Measurements from ENCODE around the gene SCFD2. TPM values are rescaled to one million over a fixed set of nuclear protein-coding genes. Genes with fewer than 3 reads are reported as not detected.

SCFD2 gene
- total and polyA plus RNA-seq, 2 donors: 5.0 to 12.1 TPM

GRCh38 chr4:52959541-52959940, 406.3 kb downstream of the SCFD2 start:
- Histone ChIP-seq H3K4me3 (ENCODE audit: low read length in 2 of 2) (no peak overlapping the region), H3K27me3 (ENCODE audit: control insufficient read depth in 2 of 2, insufficient read depth in 1 of 2, low read length in 1 of 2) (no peaks in the 10 kb centered on the region), H3K36me3 (ENCODE audit: control insufficient read depth in 2 of 2, insufficient read depth in 2 of 2, low read length in 1 of 2) (no peaks in the 10 kb centered on the region), H3K27ac (ENCODE audit: low read depth in 1 of 2, low read length in 1 of 2) (no peak overlapping the region), H3K9me3 (ENCODE audit: control insufficient read depth in 2 of 2, insufficient read depth in 1 of 2, low read length in 1 of 2) (no peaks in the 10 kb centered on the region), H3K4me1 (ENCODE audit: control insufficient read depth in 2 of 2, insufficient read depth in 2 of 2, low read length in 2 of 2) (peaks cover 21 to 34% of the 10 kb centered on the region in 2 donors)
- over 99% methylated on average over 3 of the region's 3 CpGs for WGBS
- no peak for DNase-seq (ENCODE audit: low read depth in 6 of 9, low spot score in 9 of 9)

- H3K9me3 ChIP-seq (ENCODE audit: control insufficient read depth in 2 of 2, insufficient read depth in 1 of 2, low read length in 1 of 2): no peaks in the 10 kb centered on the region
- H3K27ac ChIP-seq (ENCODE audit: low read depth in 1 of 2, low read length in 1 of 2): peak overlapping the region in 1 of 2 donors; percentile 80
- no peaks in the 10 kb centered on the region for H3K36me3 ChIP-seq (ENCODE audit: control insufficient read depth in 2 of 2, insufficient read depth in 2 of 2, low read length in 1 of 2)
- no peak overlapping the region for H3K4me3 ChIP-seq (ENCODE audit: low read length in 2 of 2)
- 92% methylated on average over 12 of the region's 12 CpGs for WGBS
- no peaks in the 10 kb centered on the region for H3K27me3 ChIP-seq (ENCODE audit: control insufficient read depth in 2 of 2, insufficient read depth in 1 of 2, low read length in 1 of 2)
- no peak for DNase-seq (ENCODE audit: low read depth in 6 of 9, low spot score in 9 of 9)
- peaks cover 21 to 34% of the 10 kb centered on the region in 2 donors for H3K4me1 ChIP-seq (ENCODE audit: control insufficient read depth in 2 of 2, insufficient read depth in 2 of 2, low read length in 2 of 2)
These were observed 407.8 kb downstream of the SCFD2 start for GRCh38 chr4:52957835-52958631.

- Histone ChIP-seq H3K36me3 (ENCODE audit: control insufficient read depth in 2 of 2, insufficient read depth in 2 of 2, low read length in 1 of 2) (no peaks in the 10 kb centered on the region), H3K4me1 (ENCODE audit: control insufficient read depth in 2 of 2, insufficient read depth in 2 of 2, low read length in 2 of 2) (peaks cover 21 to 31% of the 10 kb centered on the region in 2 donors), H3K9me3 (ENCODE audit: control insufficient read depth in 2 of 2, insufficient read depth in 1 of 2, low read length in 1 of 2) (no peaks in the 10 kb centered on the region), H3K4me3 (ENCODE audit: low read length in 2 of 2) (no peak overlapping the region), H3K27me3 (ENCODE audit: control insufficient read depth in 2 of 2, insufficient read depth in 1 of 2, low read length in 1 of 2) (no peaks in the 10 kb centered on the region), H3K27ac (ENCODE audit: low read depth in 1 of 2, low read length in 1 of 2) (peak overlapping the region in 1 of 2 donors; percentile 85)
- peak in 7 of 9 donors; percentile 38 to 80 (median 56) for DNase-seq (ENCODE audit: low read depth in 6 of 9, low spot score in 9 of 9)
- WGBS: 47% methylated on average over 9 of the region's 9 CpGs
These were observed 408.6 kb downstream of the SCFD2 start for GRCh38 chr4:52957220-52957686.

GRCh38 chr4:52956691-52957090, 409.2 kb downstream of the SCFD2 start:
- H3K4me1 ChIP-seq (ENCODE audit: control insufficient read depth in 2 of 2, insufficient read depth in 2 of 2, low read length in 2 of 2): peaks cover 17 to 25% of the 10 kb centered on the region in 2 donors
- no peak for DNase-seq (ENCODE audit: low read depth in 6 of 9, low spot score in 9 of 9)
- 84% methylated on average over 2 of the region's 2 CpGs for WGBS
- H3K9me3 ChIP-seq (ENCODE audit: control insufficient read depth in 2 of 2, insufficient read depth in 1 of 2, low read length in 1 of 2): no peaks in the 10 kb centered on the region
- peak overlapping the region; percentile 62 to 85 for H3K27ac ChIP-seq (ENCODE audit: low read depth in 1 of 2, low read length in 1 of 2)
- no peaks in the 10 kb centered on the region for H3K36me3 ChIP-seq (ENCODE audit: control insufficient read depth in 2 of 2, insufficient read depth in 2 of 2, low read length in 1 of 2)
- H3K4me3 ChIP-seq (ENCODE audit: low read length in 2 of 2): no peak overlapping the region
- H3K27me3 ChIP-seq (ENCODE audit: control insufficient read depth in 2 of 2, insufficient read depth in 1 of 2, low read length in 1 of 2): no peaks in the 10 kb centered on the region

- WGBS: 94% methylated on average over 6 of the region's 6 CpGs
- DNase-seq (ENCODE audit: low read depth in 6 of 9, low spot score in 9 of 9): no peak
- Histone ChIP-seq H3K4me1 (ENCODE audit: control insufficient read depth in 2 of 2, insufficient read depth in 2 of 2, low read length in 2 of 2) (peaks cover 16 to 25% of the 10 kb centered on the region in 2 donors), H3K4me3 (ENCODE audit: low read length in 2 of 2) (no peak overlapping the region), H3K36me3 (ENCODE audit: control insufficient read depth in 2 of 2, insufficient read depth in 2 of 2, low read length in 1 of 2) (no peaks in the 10 kb centered on the region), H3K27me3 (ENCODE audit: control insufficient read depth in 2 of 2, insufficient read depth in 1 of 2, low read length in 1 of 2) (no peaks in the 10 kb centered on the region), H3K9me3 (ENCODE audit: control insufficient read depth in 2 of 2, insufficient read depth in 1 of 2, low read length in 1 of 2) (no peaks in the 10 kb centered on the region), H3K27ac (ENCODE audit: low read depth in 1 of 2, low read length in 1 of 2) (no peak overlapping the region)
These were observed 411.2 kb downstream of the SCFD2 start for GRCh38 chr4:52954560-52955170.

- H3K9me3 ChIP-seq (ENCODE audit: control insufficient read depth in 2 of 2, insufficient read depth in 1 of 2, low read length in 1 of 2): no peaks in the 10 kb centered on the region
- H3K4me1 ChIP-seq (ENCODE audit: control insufficient read depth in 2 of 2, insufficient read depth in 2 of 2, low read length in 2 of 2): peaks cover 14 to 18% of the 10 kb centered on the region in 2 donors
- DNase-seq (ENCODE audit: low read depth in 6 of 9, low spot score in 9 of 9): no peak
- H3K36me3 ChIP-seq (ENCODE audit: control insufficient read depth in 2 of 2, insufficient read depth in 2 of 2, low read length in 1 of 2): no peaks in the 10 kb centered on the region
- H3K27me3 ChIP-seq (ENCODE audit: control insufficient read depth in 2 of 2, insufficient read depth in 1 of 2, low read length in 1 of 2): no peaks in the 10 kb centered on the region
- H3K4me3 ChIP-seq (ENCODE audit: low read length in 2 of 2): no peak overlapping the region
- H3K27ac ChIP-seq (ENCODE audit: low read depth in 1 of 2, low read length in 1 of 2): no peak overlapping the region
These were observed 413.3 kb downstream of the SCFD2 start for GRCh38 chr4:52952540-52952939.

GRCh38 chr4:52951016-52951415, 414.8 kb downstream of the SCFD2 start:
- DNase-seq (ENCODE audit: low read depth in 6 of 9, low spot score in 9 of 9): no peak
- Histone ChIP-seq H3K4me1 (ENCODE audit: control insufficient read depth in 2 of 2, insufficient read depth in 2 of 2, low read length in 2 of 2) (peaks cover 0 to 3% of the 10 kb centered on the region in 2 donors), H3K27me3 (ENCODE audit: control insufficient read depth in 2 of 2, insufficient read depth in 1 of 2, low read length in 1 of 2) (no peaks in the 10 kb centered on the region), H3K27ac (ENCODE audit: low read depth in 1 of 2, low read length in 1 of 2) (no peak overlapping the region), H3K9me3 (ENCODE audit: control insufficient read depth in 2 of 2, insufficient read depth in 1 of 2, low read length in 1 of 2) (no peaks in the 10 kb centered on the region), H3K36me3 (ENCODE audit: control insufficient read depth in 2 of 2, insufficient read depth in 2 of 2, low read length in 1 of 2) (no peaks in the 10 kb centered on the region), H3K4me3 (ENCODE audit: low read length in 2 of 2) (no peak overlapping the region)
- WGBS: 97% methylated on average over 3 of the region's 3 CpGs

- 97% methylated on average over 3 of the region's 3 CpGs for WGBS
- Histone ChIP-seq H3K9me3 (ENCODE audit: control insufficient read depth in 2 of 2, insufficient read depth in 1 of 2, low read length in 1 of 2) (no peaks in the 10 kb centered on the region), H3K27me3 (ENCODE audit: control insufficient read depth in 2 of 2, insufficient read depth in 1 of 2, low read length in 1 of 2) (no peaks in the 10 kb centered on the region), H3K4me1 (ENCODE audit: control insufficient read depth in 2 of 2, insufficient read depth in 2 of 2, low read length in 2 of 2) (no peaks in the 10 kb centered on the region), H3K4me3 (ENCODE audit: low read length in 2 of 2) (no peak overlapping the region), H3K27ac (ENCODE audit: low read depth in 1 of 2, low read length in 1 of 2) (no peak overlapping the region), H3K36me3 (ENCODE audit: control insufficient read depth in 2 of 2, insufficient read depth in 2 of 2, low read length in 1 of 2) (no peaks in the 10 kb centered on the region)
- no peak for DNase-seq (ENCODE audit: low read depth in 6 of 9, low spot score in 9 of 9)
These were observed 415.6 kb downstream of the SCFD2 start for GRCh38 chr4:52950226-52950625.

- Histone ChIP-seq H3K27me3 (ENCODE audit: control insufficient read depth in 2 of 2, insufficient read depth in 1 of 2, low read length in 1 of 2) (no peaks in the 10 kb centered on the region), H3K4me1 (ENCODE audit: control insufficient read depth in 2 of 2, insufficient read depth in 2 of 2, low read length in 2 of 2) (no peaks in the 10 kb centered on the region), H3K9me3 (ENCODE audit: control insufficient read depth in 2 of 2, insufficient read depth in 1 of 2, low read length in 1 of 2) (no peaks in the 10 kb centered on the region), H3K36me3 (ENCODE audit: control insufficient read depth in 2 of 2, insufficient read depth in 2 of 2, low read length in 1 of 2) (no peaks in the 10 kb centered on the region), H3K4me3 (ENCODE audit: low read length in 2 of 2) (no peak overlapping the region), H3K27ac (ENCODE audit: low read depth in 1 of 2, low read length in 1 of 2) (no peak overlapping the region)
- WGBS: 89% methylated on average over 4 of the region's 4 CpGs
- DNase-seq (ENCODE audit: low read depth in 6 of 9, low spot score in 9 of 9): no peak
These were observed 416.5 kb downstream of the SCFD2 start for GRCh38 chr4:52949336-52949735.
